Caco-2 (cell line): ENCODE measurements around the gene GMPPB. TPM values are rescaled to one million over a fixed set of nuclear protein-coding genes. Genes with fewer than 3 reads are reported as not detected.
A peak's percentile ranks its signal among the peaks of the same experiment; 100 is the strongest.

Experiments used
- BruUV-seq: library from RNA; stranded (reverse); fragments of 400-500 nt; replicated peaks from 2 replicates; lab custom pipeline; 2021; lab: Mats Ljungman, UMichigan
- CTCF ChIA-PET: fragments of 300-600 bp; sonication (Branson Sonifier 250); formaldehyde crosslinking; loops from one replicate; lab custom pipeline; 2022; ENCODE audit warnings: antibody characterized with exemption; lab: Charles Lee
- POLR2A ChIA-PET: fragments of 300-600 bp; sonication (Branson Sonifier 250); formaldehyde crosslinking; loops from one replicate; lab custom pipeline; 2022; ENCODE audit warnings: antibody characterized with exemption; lab: Charles Lee
- DNase-seq, 2 experiments: peaks; one replicate each; pipeline versions ENCODE4 v3.0.0 to v3.0.0-alpha.2; 2020 to 2022
- H3K27me3 ChIP-seq: replicated peaks from 2 replicates; pipeline ENCODE4 v1.6.0; 2011; ENCODE audit warnings: low read length; ENCODE audit not compliant: control insufficient read depth, insufficient read depth
- H3K36me3 ChIP-seq: 2 replicates; pipeline ENCODE4 v1.5.1; 2011; ENCODE audit warnings: low read length; ENCODE audit not compliant: control insufficient read depth, insufficient read depth
- H3K4me1 ChIP-seq: fragments of 250-450 bp; sonication (Bioruptor Pico); 2 replicates; pipeline ENCODE4 v1.5.1; 2020; ENCODE audit warnings: mild to moderate bottlenecking
- H3K4me3 ChIP-seq: 2 replicates; pipeline ENCODE4 v1.5.1; 2011; ENCODE audit warnings: low read depth, mild to moderate bottlenecking, control low read depth, low read length
- H3K9me3 ChIP-seq: fragments of 250-450 bp; sonication (Bioruptor Pico); 2 replicates; pipeline ENCODE4 v1.5.1; 2020; ENCODE audit warnings: mild to moderate bottlenecking, moderate library complexity
- H3K27ac Mint-ChIP-seq: one replicate; pipeline ENCODE4 v1.8.0; 2022; ENCODE audit warnings: mixed read lengths; ENCODE audit not compliant: unreplicated experiment
- H3K27me3 Mint-ChIP-seq: one replicate; pipeline ENCODE4 v1.8.0; 2022; ENCODE audit warnings: mixed read lengths; ENCODE audit not compliant: insufficient read depth, unreplicated experiment
- H3K36me3 Mint-ChIP-seq: one replicate; pipeline ENCODE4 v1.8.0; 2022; ENCODE audit warnings: mild to moderate bottlenecking, mixed read lengths; ENCODE audit not compliant: insufficient read depth, unreplicated experiment
- H3K4me1 Mint-ChIP-seq: one replicate; pipeline ENCODE4 v1.8.0; 2022; ENCODE audit warnings: low read depth, mixed read lengths; ENCODE audit not compliant: unreplicated experiment
- H3K4me3 Mint-ChIP-seq: one replicate; pipeline ENCODE4 v1.8.0; 2022; ENCODE audit warnings: mild to moderate bottlenecking, moderate library complexity, mixed read lengths; ENCODE audit not compliant: unreplicated experiment
- H3K9me3 Mint-ChIP-seq: one replicate; pipeline ENCODE4 v1.8.0; 2022; ENCODE audit warnings: mixed read lengths; ENCODE audit not compliant: unreplicated experiment
- intact Hi-C: fragments of 100-400 bp; cut with micrococcal nuclease; formaldehyde crosslinking; loops from one replicate; pipeline ENCODE4 v1.10.0; 2022; ENCODE audit not compliant: unreplicated experiment
- total RNA-seq: library from RNA; stranded (reverse); gene quantifications from 2 replicates; pipeline ENCODE4 v1.2.3, GENCODE V29; 2022
- TF ChIP-seq, protein P1 (sequence below), 2 experiments: fragments of 200-600 bp in 1 of 2; IDR thresholded peaks; 1 replicate in 1 of 2; 2 replicates in 1 of 2; pipeline versions ENCODE4 v1.5.1 to v1.8.0; 2011 to 2022; ENCODE audit warnings: antibody characterized with exemption in 1 of 2, control low read depth in 1 of 2, inconsistent platforms in 1 of 2, low read depth in 1 of 2, low read length in 1 of 2, mild to moderate bottlenecking in 1 of 2, moderate library complexity in 1 of 2; ENCODE audit not compliant: insufficient read depth in 1 of 2, severe bottlenecking in 1 of 2, unreplicated experiment in 1 of 2

The GMPPB gene
- total RNA-seq, 1 experiment from 2014 or later = 26.5 TPM

GRCh38 chr3:49720855-49721595, 2.7 kb downstream of the GMPPB start:
- Mint-ChIP-seq H3K9me3 (no peaks in the 10 kb centered on the region), H3K27me3 (no peaks in the 10 kb centered on the region), H3K4me3 (peak overlapping the region; percentile 45), H3K36me3 (peaks cover 72% of the 10 kb centered on the region), H3K27ac (no peak overlapping the region), H3K4me1 (peaks cover 7% of the 10 kb centered on the region)
- peaks cover 9% of the 10 kb centered on the region for H3K4me1 ChIP-seq
- no peak overlapping the region for H3K4me3 ChIP-seq
- intact Hi-C loops = loop anchor here (5.0 kb wide), 1 partner anchor 66 kb away; the partner anchor contains the start of gene IP6K1
- peaks cover 1% of the 10 kb centered on the region; the same call in 1 of the 2 replicates for H3K36me3 ChIP-seq
- peak in 1 of 2 experiments; percentile 30 for DNase-seq
- no TSS peak for BruUV-seq
- ChIA-PET CTCF (interaction anchor here (0.5 kb wide), 2 partner anchors 473 to 600 kb away, joined by 3 to 4 read pairs; no protein-coding TSS in a partner anchor), POLR2A (no interaction called here)
- no peaks in the 10 kb centered on the region for H3K27me3 ChIP-seq
- H3K9me3 ChIP-seq = no peaks in the 10 kb centered on the region
- TF ChIP-seq, protein P1, sequence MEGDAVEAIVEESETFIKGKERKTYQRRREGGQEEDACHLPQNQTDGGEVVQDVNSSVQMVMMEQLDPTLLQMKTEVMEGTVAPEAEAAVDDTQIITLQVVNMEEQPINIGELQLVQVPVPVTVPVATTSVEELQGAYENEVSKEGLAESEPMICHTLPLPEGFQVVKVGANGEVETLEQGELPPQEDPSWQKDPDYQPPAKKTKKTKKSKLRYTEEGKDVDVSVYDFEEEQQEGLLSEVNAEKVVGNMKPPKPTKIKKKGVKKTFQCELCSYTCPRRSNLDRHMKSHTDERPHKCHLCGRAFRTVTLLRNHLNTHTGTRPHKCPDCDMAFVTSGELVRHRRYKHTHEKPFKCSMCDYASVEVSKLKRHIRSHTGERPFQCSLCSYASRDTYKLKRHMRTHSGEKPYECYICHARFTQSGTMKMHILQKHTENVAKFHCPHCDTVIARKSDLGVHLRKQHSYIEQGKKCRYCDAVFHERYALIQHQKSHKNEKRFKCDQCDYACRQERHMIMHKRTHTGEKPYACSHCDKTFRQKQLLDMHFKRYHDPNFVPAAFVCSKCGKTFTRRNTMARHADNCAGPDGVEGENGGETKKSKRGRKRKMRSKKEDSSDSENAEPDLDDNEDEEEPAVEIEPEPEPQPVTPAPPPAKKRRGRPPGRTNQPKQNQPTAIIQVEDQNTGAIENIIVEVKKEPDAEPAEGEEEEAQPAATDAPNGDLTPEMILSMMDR (IDR thresholded peaks at IDR 0.05; ENCODE audit: insufficient read depth in 1 of 2, low read depth in 1 of 2, low read length in 1 of 2, severe bottlenecking in 1 of 2, unreplicated experiment in 1 of 2) = no peak

DNA sequence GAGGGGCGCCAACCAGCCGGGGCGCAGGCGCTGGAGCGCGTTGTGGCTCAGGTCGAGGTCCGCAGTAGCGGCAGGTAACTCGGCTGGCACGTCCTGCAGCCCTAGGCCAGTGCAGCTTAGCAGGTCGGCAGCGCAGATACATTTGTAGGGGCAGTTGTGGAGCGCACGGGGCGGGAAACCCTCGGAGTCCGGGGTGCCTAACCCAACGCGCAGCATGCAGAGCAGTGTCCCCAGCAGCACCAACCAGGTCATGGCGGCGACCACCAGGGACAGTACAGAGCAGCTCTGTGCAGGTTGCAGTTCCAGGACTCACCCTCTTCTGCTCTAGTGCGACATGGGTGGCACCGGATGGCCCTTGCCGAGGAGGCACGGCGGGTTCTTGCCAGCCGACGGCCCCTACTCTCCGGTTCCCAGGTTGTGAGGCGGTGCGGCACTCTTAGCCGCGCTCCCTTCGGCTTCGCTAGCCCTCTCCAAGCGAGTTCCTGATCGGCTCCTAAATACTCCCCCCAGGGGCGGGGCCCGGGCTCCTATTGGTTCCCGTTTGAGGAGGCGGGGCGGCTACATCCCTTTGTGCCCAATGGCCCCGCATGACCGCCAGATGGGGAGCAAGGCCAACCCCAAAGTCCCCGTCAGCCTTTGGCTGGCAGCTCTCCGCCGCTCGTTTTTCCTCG, 4.4 kb downstream of the GMPPB start, which contains the start of gene AMIGO3:
AMIGO3 (minus strand) TSS at position 471 of the 671 bp plus-strand sequence; CDS start at position 252, 219 bp downstream.
- intact Hi-C loops = loop anchor here (5.0 kb wide), 1 partner anchor 118 kb away; no protein-coding TSS in a partner anchor
- Mint-ChIP-seq H3K4me3 (peak within 1 kb of the TSS; percentile 77), H3K36me3 (peaks cover 82% of the 10 kb centered on the region)

More for the DNA sequence above, 4.4 kb downstream of the GMPPB start, which contains the start of gene AMIGO3:
- POLR2A ChIA-PET = interaction anchor here (0.6 kb wide), 2 partner anchors 82 to 799 kb away, joined by 4 to 7 read pairs; no protein-coding TSS in a partner anchor
- Histone ChIP-seq H3K27me3 (no peaks in the 10 kb centered on the region), H3K4me3 (peak within 1 kb of the TSS; percentile 50), H3K4me1 (peaks cover 5% of the 10 kb centered on the region), H3K36me3 (peaks cover 1% of the 10 kb centered on the region; the same call in 1 of the 2 replicates), H3K9me3 (no peaks in the 10 kb centered on the region)
- peak within 1 kb of the TSS; percentile 29 for H3K27ac Mint-ChIP-seq
- H3K27me3 Mint-ChIP-seq = no peaks in the 10 kb centered on the region
- CTCF ChIA-PET = interaction anchor here (0.7 to 1.9 kb wide), 7 partner anchors 8 to 769 kb away, joined by 3 to 6 read pairs (median 4); partner anchors contain the start of gene INKA1
- peaks cover under 1% of the 10 kb centered on the region for H3K4me1 Mint-ChIP-seq
- TF ChIP-seq, protein P1 (IDR thresholded peaks at IDR 0.05; ENCODE audit: insufficient read depth in 1 of 2, low read depth in 1 of 2, low read length in 1 of 2, severe bottlenecking in 1 of 2, unreplicated experiment in 1 of 2) = peak; percentile 53 to 64
- DNase-seq = peak; percentile 90 to 91
- BruUV-seq = no TSS peak
- no peaks in the 10 kb centered on the region for H3K9me3 Mint-ChIP-seq
